OCI-LY3 (cell line): Measurements from ENCODE around the gene FMNL2.

Experiments used
- H2AFZ ChIP-seq: fragments of 200-600, 300-600 bp; shearing (Covaris generic); 2 replicates; pipeline ENCODE4 v1.6.0; 2014; ENCODE audit warnings: antibody characterized with exemption, low read depth, low read length
- H3K27ac ChIP-seq: fragments of 200-600, 300-600 bp; sonication (generic); 2 replicates; pipeline ENCODE4 v1.5.1; 2014; ENCODE audit warnings: mild to moderate bottlenecking, low read length, moderate library complexity, mixed read lengths
- H3K27me3 ChIP-seq: fragments of 200-600, 300-600 bp; sonication (generic); 2 replicates; pipeline ENCODE4 v1.6.1; 2014; ENCODE audit warnings: low read depth, low read length, mixed read lengths
- H3K36me3 ChIP-seq: fragments of 200-600, 300-600 bp; sonication (generic); replicated peaks from 2 replicates; pipeline ENCODE3; 2014; ENCODE audit warnings: low read depth, low read length, mixed read lengths
- H3K4me1 ChIP-seq: fragments of 300-600, 200-600 bp; sonication (generic); 2 replicates; pipeline ENCODE4 v1.6.1; 2014; ENCODE audit warnings: low read length, mixed read lengths
- H3K4me2 ChIP-seq: fragments of 200-600, 300-600 bp; sonication (generic); 2 replicates; pipeline ENCODE4 v1.6.1; 2014; ENCODE audit warnings: low read length, mixed read lengths
- H3K4me3 ChIP-seq: fragments of 300-600, 200-600 bp; sonication (generic); 2 replicates; pipeline ENCODE4 v1.5.1; 2014; ENCODE audit warnings: antibody characterized with exemption, mild to moderate bottlenecking, low read length, moderate library complexity
- H3K79me2 ChIP-seq: fragments of 300-600, 200-600 bp; shearing (Covaris generic); 2 replicates; pipeline ENCODE4 v1.6.1; 2014; ENCODE audit warnings: mild to moderate bottlenecking, low read length, mixed read lengths
- H3K9ac ChIP-seq: fragments of 300-600, 200-600 bp; shearing (Covaris generic); 2 replicates; pipeline ENCODE4 v1.6.0; 2014; ENCODE audit warnings: mild to moderate bottlenecking, low read length, moderate library complexity
- H3K9me3 ChIP-seq: fragments of 200-600, 300-600 bp; shearing (Covaris generic); 2 replicates; pipeline ENCODE4 v1.6.1; 2014; ENCODE audit warnings: low read length, mixed read lengths; ENCODE audit not compliant: insufficient read depth
- H4K20me1 ChIP-seq: fragments of 200-600, 300-600 bp; sonication (generic); 2 replicates; pipeline ENCODE4 v1.6.1; 2016; ENCODE audit warnings: low read length, mixed read lengths; ENCODE audit not compliant: insufficient read depth
- EZH2phosphoT487 ChIP-seq: fragments of 200-600 bp; shearing (Covaris generic); IDR thresholded peaks from 2 replicates; pipeline ENCODE4 v1.6.1; 2018; ENCODE audit warnings: antibody characterized with exemption, mixed run types, low read depth
- TF ChIP-seq, protein P1 (sequence below): fragments of 200-600, 300-600 bp; sonication (generic); IDR thresholded peaks from 2 replicates; pipeline ENCODE4 v1.5.1; 2014; ENCODE audit warnings: antibody characterized with exemption, low read length, low read depth

FMNL2 gene

DNA sequence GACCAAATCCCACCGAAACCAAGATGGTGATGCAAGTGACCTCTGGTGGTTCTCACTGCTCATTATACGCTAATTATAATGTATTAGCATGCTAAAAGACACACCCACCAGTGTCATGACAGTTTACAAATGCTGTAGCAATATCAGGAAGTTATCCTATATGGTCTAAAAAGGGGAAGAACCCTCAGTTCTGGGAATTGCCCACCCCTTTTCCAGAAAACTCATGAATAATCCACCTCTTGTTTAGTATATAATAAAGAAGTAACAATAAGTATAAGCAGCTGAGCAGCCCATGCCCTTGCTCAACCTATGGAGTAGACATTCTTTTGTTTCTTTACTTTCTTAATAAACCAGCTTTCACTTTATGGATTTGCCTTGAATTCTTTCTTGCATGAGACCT lies 31.0 kb upstream of the FMNL2 start:
- Histone ChIP-seq H3K36me3 (no peaks in the 10 kb centered on the region), H2AFZ (no peak overlapping the region), H3K27me3 (no peaks in the 10 kb centered on the region), H3K9me3 (no peaks in the 10 kb centered on the region), H3K4me1 (no peaks in the 10 kb centered on the region), H3K4me2 (no peak overlapping the region), H4K20me1 (no peaks in the 10 kb centered on the region), H3K27ac (no peak overlapping the region), H3K79me2 (no peaks in the 10 kb centered on the region), H3K9ac (no peak overlapping the region), H3K4me3 (no peak overlapping the region)
- TF ChIP-seq EZH2phosphoT487: no peak
- TF ChIP-seq, protein P1, sequence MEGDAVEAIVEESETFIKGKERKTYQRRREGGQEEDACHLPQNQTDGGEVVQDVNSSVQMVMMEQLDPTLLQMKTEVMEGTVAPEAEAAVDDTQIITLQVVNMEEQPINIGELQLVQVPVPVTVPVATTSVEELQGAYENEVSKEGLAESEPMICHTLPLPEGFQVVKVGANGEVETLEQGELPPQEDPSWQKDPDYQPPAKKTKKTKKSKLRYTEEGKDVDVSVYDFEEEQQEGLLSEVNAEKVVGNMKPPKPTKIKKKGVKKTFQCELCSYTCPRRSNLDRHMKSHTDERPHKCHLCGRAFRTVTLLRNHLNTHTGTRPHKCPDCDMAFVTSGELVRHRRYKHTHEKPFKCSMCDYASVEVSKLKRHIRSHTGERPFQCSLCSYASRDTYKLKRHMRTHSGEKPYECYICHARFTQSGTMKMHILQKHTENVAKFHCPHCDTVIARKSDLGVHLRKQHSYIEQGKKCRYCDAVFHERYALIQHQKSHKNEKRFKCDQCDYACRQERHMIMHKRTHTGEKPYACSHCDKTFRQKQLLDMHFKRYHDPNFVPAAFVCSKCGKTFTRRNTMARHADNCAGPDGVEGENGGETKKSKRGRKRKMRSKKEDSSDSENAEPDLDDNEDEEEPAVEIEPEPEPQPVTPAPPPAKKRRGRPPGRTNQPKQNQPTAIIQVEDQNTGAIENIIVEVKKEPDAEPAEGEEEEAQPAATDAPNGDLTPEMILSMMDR: no peak

DNA sequence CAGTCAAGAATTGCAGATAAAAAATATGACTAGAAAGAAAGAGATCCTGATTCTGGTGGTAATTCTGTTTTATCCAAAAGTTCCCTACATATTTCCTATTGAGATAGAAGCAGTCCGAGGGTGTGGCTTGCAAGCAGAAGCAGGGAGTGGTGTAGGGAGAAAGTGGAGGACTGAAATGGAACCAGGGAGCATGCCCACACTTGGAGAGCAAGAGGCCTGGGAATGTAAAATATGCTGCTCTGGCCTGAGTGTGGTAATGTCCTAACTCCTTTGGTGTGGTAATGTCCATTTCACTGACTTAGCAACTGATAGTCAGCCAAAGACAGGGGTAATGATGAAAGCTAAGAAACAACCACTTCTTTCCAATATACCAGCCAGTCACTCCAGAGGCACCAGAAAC lies 30.1 kb upstream of the FMNL2 start:
- Histone ChIP-seq H3K4me1 (no peaks in the 10 kb centered on the region), H3K79me2 (no peaks in the 10 kb centered on the region), H2AFZ (no peak overlapping the region), H4K20me1 (no peaks in the 10 kb centered on the region), H3K36me3 (no peaks in the 10 kb centered on the region), H3K4me2 (no peak overlapping the region), H3K9ac (no peak overlapping the region), H3K27ac (no peak overlapping the region), H3K4me3 (no peak overlapping the region), H3K27me3 (no peaks in the 10 kb centered on the region), H3K9me3 (no peaks in the 10 kb centered on the region)
- TF ChIP-seq, protein P1: no peak

DNA sequence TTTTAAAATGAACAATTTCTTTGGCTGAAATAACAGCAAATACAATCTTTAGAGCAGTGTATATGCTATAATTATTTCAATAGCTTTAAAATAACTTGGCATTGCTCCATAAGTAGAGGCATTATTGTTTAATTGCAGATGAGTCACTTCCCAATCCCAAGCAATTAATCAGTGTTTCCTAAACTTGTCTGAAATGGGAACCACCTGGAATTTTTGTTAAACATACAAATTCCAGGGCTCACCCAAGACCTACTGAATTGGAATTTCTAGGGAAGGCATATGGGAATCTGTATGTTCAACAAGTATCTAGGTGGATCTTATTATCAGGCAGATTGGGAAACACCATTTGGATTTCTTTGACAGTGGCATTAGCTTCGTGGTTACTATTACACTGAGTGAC lies 27.1 kb upstream of the FMNL2 start:
- H3K9ac ChIP-seq: no peak overlapping the region
- TF ChIP-seq, protein P1: no peak
- no peak for TF ChIP-seq EZH2phosphoT487
- no peaks in the 10 kb centered on the region for H4K20me1 ChIP-seq
- no peaks in the 10 kb centered on the region for H3K36me3 ChIP-seq
- H3K4me2 ChIP-seq: no peak overlapping the region
- H3K27me3 ChIP-seq: no peaks in the 10 kb centered on the region
- H3K9me3 ChIP-seq: no peaks in the 10 kb centered on the region
- H3K4me3 ChIP-seq: no peak overlapping the region
- no peak overlapping the region for H3K27ac ChIP-seq
- no peaks in the 10 kb centered on the region for H3K4me1 ChIP-seq
- no peak overlapping the region for H2AFZ ChIP-seq
- H3K79me2 ChIP-seq: no peaks in the 10 kb centered on the region

DNA sequence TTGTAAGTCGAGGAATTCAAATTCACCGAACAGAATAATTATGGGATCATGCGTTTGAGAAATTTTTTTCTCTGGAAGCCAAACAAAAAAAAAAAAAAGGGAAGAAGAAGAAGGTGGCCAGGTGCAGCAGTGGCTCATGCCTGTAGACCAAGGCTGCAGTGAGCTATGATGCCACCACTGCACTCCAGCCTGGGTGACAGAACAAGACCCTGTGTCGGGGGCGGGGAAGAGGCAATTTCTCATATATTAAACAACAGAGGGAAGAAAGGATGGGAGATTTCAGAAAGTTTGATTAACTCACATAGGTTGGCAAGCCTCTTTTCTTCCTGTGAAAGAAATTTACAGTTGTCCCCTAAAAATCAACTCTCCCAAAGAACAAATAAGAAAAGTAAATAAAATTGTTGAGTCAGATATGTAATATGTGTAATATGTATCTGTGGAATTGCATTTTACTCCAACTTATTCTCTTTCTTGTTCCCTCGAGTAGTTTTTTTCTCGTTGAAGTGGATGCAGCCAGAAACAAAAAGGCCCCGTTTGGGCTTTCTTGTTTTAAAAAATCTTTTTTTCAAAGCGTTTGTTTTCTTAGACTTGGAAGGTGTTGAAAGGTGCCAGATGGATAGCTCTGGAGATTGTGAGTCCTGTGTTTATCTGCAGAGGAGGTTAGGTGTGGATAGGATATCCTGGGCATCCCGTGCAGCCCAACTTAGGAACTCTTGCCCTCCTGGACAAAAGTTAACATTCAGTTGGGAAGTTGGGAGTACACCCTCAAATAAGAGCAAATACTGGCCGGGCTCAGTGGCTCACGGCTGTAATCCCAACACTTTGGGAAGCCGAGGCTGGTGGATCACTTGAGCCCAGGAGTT lies 25.4 kb upstream of the FMNL2 start:
- no peak for TF ChIP-seq EZH2phosphoT487
- TF ChIP-seq, protein P1: no peak
- H3K4me2 ChIP-seq: no peak overlapping the region
- no peak overlapping the region for H3K9ac ChIP-seq
- no peaks in the 10 kb centered on the region for H4K20me1 ChIP-seq
- no peaks in the 10 kb centered on the region for H3K79me2 ChIP-seq
- no peak overlapping the region for H3K27ac ChIP-seq
- no peak overlapping the region for H2AFZ ChIP-seq
- no peak overlapping the region for H3K4me3 ChIP-seq
- H3K36me3 ChIP-seq: no peaks in the 10 kb centered on the region
- H3K27me3 ChIP-seq: no peaks in the 10 kb centered on the region
- no peaks in the 10 kb centered on the region for H3K9me3 ChIP-seq
- no peaks in the 10 kb centered on the region for H3K4me1 ChIP-seq
